ENCODE results near the gene PEX14.

Gene PEX14

GRCh38 chr1:10517677-10517982, 42.9 kb downstream of the PEX14 start:
- H3K4me3 ChIP-seq (ENCODE audit: low read depth, low read length), result no peak overlapping the region
- no peak for DNase-seq (ENCODE audit: low read depth)
- TF ChIP-seq MYC (IDR thresholded peaks at IDR 0.05; ENCODE audit: low read depth, low read length) (no peak), MAX (IDR thresholded peaks at IDR 0.05; ENCODE audit: low read depth, low read length) (no peak), POLR2A (IDR thresholded peaks at IDR 0.05; ENCODE audit: extremely low read depth, insufficient read length) (no peak), CTCF (IDR thresholded peaks at IDR 0.05; ENCODE audit: low read depth, low read length) (no peak)

GRCh38 chr1:10519016-10519417, 44.3 kb downstream of the PEX14 start:
- no peak overlapping the region for H3K4me3 ChIP-seq (ENCODE audit: low read depth, low read length)
- no peak for DNase-seq (ENCODE audit: low read depth)
- TF ChIP-seq MYC (IDR thresholded peaks at IDR 0.05; ENCODE audit: low read depth, low read length), result no peak
- no peak for TF ChIP-seq CTCF (IDR thresholded peaks at IDR 0.05; ENCODE audit: low read depth, low read length)
- TF ChIP-seq MAX (IDR thresholded peaks at IDR 0.05; ENCODE audit: low read depth, low read length), result no peak
- no peak for TF ChIP-seq POLR2A (IDR thresholded peaks at IDR 0.05; ENCODE audit: extremely low read depth, insufficient read length)

GRCh38 chr1:10520497-10520896, 45.7 kb downstream of the PEX14 start:
- TF ChIP-seq POLR2A (IDR thresholded peaks at IDR 0.05; ENCODE audit: extremely low read depth, insufficient read length) (no peak), MAX (IDR thresholded peaks at IDR 0.05; ENCODE audit: low read depth, low read length) (no peak), CTCF (IDR thresholded peaks at IDR 0.05; ENCODE audit: low read depth, low read length) (no peak), MYC (IDR thresholded peaks at IDR 0.05; ENCODE audit: low read depth, low read length) (no peak)
- H3K4me3 ChIP-seq (ENCODE audit: low read depth, low read length), result no peak overlapping the region
- no peak for DNase-seq (ENCODE audit: low read depth)

GRCh38 chr1:10520952-10521351, 46.2 kb downstream of the PEX14 start:
- no peak overlapping the region for H3K4me3 ChIP-seq (ENCODE audit: low read depth, low read length)
- DNase-seq (ENCODE audit: low read depth), result no peak
- no peak for TF ChIP-seq MYC (IDR thresholded peaks at IDR 0.05; ENCODE audit: low read depth, low read length)

- TF ChIP-seq MYC (IDR thresholded peaks at IDR 0.05; ENCODE audit: low read depth, low read length) (no peak), MAX (IDR thresholded peaks at IDR 0.05; ENCODE audit: low read depth, low read length) (no peak), POLR2A (IDR thresholded peaks at IDR 0.05; ENCODE audit: extremely low read depth, insufficient read length) (no peak), CTCF (IDR thresholded peaks at IDR 0.05; ENCODE audit: low read depth, low read length) (no peak)
- H3K4me3 ChIP-seq (ENCODE audit: low read depth, low read length), result no peak overlapping the region
- no peak for DNase-seq (ENCODE audit: low read depth)
These were observed 46.9 kb downstream of the PEX14 start for GRCh38 chr1:10521537-10522157.

- H3K4me3 ChIP-seq (ENCODE audit: low read depth, low read length), result no peak overlapping the region
- TF ChIP-seq CTCF (IDR thresholded peaks at IDR 0.05; ENCODE audit: low read depth, low read length) (no peak), POLR2A (IDR thresholded peaks at IDR 0.05; ENCODE audit: extremely low read depth, insufficient read length) (no peak), MYC (IDR thresholded peaks at IDR 0.05; ENCODE audit: low read depth, low read length) (no peak), MAX (IDR thresholded peaks at IDR 0.05; ENCODE audit: low read depth, low read length) (no peak)
- DNase-seq (ENCODE audit: low read depth), result no peak
These were observed 47.6 kb downstream of the PEX14 start for GRCh38 chr1:10522322-10522860.
